ENCODE data around the gene CUL9.

The CUL9 gene

DNA sequence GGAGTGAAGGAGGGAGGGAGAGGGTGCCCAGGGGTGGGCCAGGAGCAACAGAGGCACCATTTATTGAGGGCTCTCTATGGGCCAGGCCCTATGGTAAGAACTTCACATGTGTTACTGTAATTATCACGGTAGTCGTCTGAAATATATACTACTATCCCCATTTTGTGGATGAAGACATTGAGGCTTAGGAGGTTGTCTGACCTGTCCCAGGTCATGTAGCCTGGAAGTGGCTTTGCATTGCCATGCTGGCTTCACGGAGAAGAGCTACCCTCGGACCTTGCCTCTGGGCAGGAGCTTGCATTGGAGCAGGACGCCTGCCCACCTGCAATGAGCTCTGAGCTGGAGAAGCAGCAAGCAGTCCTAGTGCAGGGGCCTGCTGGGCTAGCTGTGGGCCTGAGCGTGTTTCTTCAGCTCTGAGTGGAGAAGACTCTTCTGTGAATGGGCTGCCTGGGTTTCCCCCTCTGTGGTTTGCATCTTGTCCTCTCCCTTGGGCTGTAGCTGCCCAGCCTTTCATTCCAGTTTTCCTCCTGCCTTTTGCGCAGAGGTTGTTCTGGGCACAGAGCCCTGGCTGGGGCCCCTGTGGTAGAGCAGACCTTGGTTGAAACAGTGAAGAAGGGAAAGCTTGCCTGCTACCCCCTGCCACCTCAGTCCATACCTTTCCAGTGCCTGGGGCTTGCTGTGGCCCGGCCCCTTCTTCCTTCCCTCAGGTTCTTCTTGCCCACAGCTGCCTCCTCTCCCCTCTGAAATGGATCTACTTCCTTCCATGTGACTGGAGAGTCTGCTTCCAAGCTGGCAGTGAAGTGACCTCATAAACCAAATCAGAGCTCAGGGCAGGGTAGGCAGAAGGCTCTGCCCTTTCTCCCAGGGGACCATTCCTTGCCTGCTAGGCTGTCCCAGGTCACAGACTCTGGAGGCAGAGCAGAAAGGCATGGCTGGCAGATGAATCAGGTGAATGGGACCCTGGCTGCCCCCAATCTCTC, 35.0 kb upstream of the CUL9 start:
- DNase-seq (ENCODE audit: low read depth in 1 of 2, low spot score in 1 of 2) = no peak
- no peak overlapping the region for H3K4me3 ChIP-seq (replicated peaks; ENCODE audit: insufficient read depth, low read length)
- no peaks in the 10 kb centered on the region for H3K27me3 ChIP-seq (ENCODE audit: insufficient read depth, poor library complexity, severe bottlenecking)
- TF ChIP-seq POLR2AphosphoS5 (IDR thresholded peaks at IDR 0.05; ENCODE audit: low read depth) = no peak
- TF ChIP-seq GABPA (IDR thresholded peaks at IDR 0.05; ENCODE audit: low read depth) = no peak
- TF ChIP-seq SPI1 (IDR thresholded peaks at IDR 0.05; ENCODE audit: borderline replicate concordance, low read depth) = no peak
- TF ChIP-seq, protein P1, sequence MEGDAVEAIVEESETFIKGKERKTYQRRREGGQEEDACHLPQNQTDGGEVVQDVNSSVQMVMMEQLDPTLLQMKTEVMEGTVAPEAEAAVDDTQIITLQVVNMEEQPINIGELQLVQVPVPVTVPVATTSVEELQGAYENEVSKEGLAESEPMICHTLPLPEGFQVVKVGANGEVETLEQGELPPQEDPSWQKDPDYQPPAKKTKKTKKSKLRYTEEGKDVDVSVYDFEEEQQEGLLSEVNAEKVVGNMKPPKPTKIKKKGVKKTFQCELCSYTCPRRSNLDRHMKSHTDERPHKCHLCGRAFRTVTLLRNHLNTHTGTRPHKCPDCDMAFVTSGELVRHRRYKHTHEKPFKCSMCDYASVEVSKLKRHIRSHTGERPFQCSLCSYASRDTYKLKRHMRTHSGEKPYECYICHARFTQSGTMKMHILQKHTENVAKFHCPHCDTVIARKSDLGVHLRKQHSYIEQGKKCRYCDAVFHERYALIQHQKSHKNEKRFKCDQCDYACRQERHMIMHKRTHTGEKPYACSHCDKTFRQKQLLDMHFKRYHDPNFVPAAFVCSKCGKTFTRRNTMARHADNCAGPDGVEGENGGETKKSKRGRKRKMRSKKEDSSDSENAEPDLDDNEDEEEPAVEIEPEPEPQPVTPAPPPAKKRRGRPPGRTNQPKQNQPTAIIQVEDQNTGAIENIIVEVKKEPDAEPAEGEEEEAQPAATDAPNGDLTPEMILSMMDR (IDR thresholded peaks at IDR 0.05; ENCODE audit: insufficient read depth, low read length) = no peak
- TF ChIP-seq, protein P2, sequence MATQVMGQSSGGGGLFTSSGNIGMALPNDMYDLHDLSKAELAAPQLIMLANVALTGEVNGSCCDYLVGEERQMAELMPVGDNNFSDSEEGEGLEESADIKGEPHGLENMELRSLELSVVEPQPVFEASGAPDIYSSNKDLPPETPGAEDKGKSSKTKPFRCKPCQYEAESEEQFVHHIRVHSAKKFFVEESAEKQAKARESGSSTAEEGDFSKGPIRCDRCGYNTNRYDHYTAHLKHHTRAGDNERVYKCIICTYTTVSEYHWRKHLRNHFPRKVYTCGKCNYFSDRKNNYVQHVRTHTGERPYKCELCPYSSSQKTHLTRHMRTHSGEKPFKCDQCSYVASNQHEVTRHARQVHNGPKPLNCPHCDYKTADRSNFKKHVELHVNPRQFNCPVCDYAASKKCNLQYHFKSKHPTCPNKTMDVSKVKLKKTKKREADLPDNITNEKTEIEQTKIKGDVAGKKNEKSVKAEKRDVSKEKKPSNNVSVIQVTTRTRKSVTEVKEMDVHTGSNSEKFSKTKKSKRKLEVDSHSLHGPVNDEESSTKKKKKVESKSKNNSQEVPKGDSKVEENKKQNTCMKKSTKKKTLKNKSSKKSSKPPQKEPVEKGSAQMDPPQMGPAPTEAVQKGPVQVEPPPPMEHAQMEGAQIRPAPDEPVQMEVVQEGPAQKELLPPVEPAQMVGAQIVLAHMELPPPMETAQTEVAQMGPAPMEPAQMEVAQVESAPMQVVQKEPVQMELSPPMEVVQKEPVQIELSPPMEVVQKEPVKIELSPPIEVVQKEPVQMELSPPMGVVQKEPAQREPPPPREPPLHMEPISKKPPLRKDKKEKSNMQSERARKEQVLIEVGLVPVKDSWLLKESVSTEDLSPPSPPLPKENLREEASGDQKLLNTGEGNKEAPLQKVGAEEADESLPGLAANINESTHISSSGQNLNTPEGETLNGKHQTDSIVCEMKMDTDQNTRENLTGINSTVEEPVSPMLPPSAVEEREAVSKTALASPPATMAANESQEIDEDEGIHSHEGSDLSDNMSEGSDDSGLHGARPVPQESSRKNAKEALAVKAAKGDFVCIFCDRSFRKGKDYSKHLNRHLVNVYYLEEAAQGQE (IDR thresholded peaks at IDR 0.05; ENCODE audit: insufficient replicate concordance, low read depth) = no peak
- no peak overlapping the region for H3K27ac ChIP-seq (replicated peaks)

DNA sequence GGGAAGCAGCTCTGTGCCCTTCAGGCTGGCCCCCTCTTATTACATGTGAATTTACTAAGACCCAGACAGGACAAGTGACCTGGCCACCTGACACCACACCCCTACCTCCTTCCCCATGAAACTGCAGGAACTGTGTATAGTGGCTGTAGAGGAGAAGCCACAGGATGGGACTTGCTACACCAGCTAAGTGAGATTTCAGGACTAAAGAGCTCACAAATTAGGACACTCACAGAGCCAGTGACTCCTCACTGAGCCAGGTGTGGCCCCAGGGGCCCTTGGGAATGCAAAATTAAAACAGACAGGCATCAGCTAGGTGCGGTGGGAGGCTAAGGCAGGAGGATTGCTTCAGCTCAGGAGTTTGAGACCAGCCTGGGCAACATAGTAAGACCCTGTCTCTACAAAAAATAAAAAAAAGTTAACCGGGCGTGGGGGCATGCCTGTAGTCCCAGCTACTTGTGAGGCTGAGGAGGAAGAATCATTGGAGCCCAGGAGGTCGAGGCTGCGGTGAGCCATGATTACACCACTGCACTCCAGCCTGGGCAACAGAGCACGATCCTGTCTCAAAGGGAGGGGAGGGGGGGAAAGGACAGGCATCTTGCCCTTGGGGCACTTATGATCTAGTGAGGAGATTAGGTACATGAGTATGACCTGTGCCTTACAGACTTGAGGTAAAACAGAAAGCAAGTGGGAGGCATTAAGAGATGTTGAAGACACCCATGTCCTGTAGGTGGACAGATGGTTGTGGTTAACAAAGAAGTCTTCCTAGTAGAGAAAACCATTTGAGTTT, 34.1 kb upstream of the CUL9 start:
- Histone ChIP-seq H3K4me3 (replicated peaks; ENCODE audit: insufficient read depth, low read length) (no peak overlapping the region), H3K27ac (replicated peaks) (no peak overlapping the region), H3K27me3 (ENCODE audit: insufficient read depth, poor library complexity, severe bottlenecking) (no peaks in the 10 kb centered on the region)
- DNase-seq (ENCODE audit: low read depth in 1 of 2, low spot score in 1 of 2) = no peak
- TF ChIP-seq, protein P2 (IDR thresholded peaks at IDR 0.05; ENCODE audit: insufficient replicate concordance, low read depth) = no peak
- TF ChIP-seq SPI1 (IDR thresholded peaks at IDR 0.05; ENCODE audit: borderline replicate concordance, low read depth) (no peak), POLR2AphosphoS5 (IDR thresholded peaks at IDR 0.05; ENCODE audit: low read depth) (no peak), GABPA (IDR thresholded peaks at IDR 0.05; ENCODE audit: low read depth) (no peak)
- TF ChIP-seq, protein P1 (IDR thresholded peaks at IDR 0.05; ENCODE audit: insufficient read depth, low read length) = no peak

DNA sequence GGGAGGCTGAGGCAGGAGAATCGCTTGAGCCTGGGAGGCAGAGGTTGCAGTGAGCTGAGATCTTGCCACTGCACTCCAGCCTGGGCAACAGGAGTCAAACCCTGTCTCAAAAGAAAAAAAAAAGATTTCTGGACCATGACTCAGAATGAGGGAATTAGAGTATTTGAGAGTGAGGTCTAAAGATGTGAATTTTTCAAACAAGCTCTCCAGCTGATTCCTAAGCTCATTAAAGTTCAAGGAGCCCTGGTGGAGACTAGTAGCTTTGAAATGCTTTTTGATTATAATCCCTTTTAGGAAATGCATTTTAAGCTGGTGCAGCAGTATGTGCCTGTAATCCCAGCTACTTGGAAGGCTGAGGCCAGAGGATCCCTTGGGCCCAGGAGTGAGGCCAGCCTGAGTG, 32.7 kb upstream of the CUL9 start:
- TF ChIP-seq, protein P2 (IDR thresholded peaks at IDR 0.05; ENCODE audit: insufficient replicate concordance, low read depth) = no peak
- TF ChIP-seq, protein P1 (IDR thresholded peaks at IDR 0.05; ENCODE audit: insufficient read depth, low read length) = no peak
- Histone ChIP-seq H3K27ac (replicated peaks) (no peak overlapping the region), H3K4me3 (replicated peaks; ENCODE audit: insufficient read depth, low read length) (no peak overlapping the region), H3K27me3 (ENCODE audit: insufficient read depth, poor library complexity, severe bottlenecking) (no peaks in the 10 kb centered on the region)
- no peak for DNase-seq (ENCODE audit: low read depth in 1 of 2, low spot score in 1 of 2)

Measured in HL-60 (cell line).